GM12891 (cell line): ENCODE measurements around the gene LPIN1.
A peak's percentile ranks its signal among the peaks of the same experiment; 100 is the strongest.

Experiments
- PAX5 ChIP-seq: IDR thresholded peaks from 2 replicates; pipeline ENCODE4 v1.6.1; 2011; ENCODE audit warnings: low read length, moderate library complexity, mild to moderate bottlenecking; ENCODE audit not compliant: insufficient read depth, severe bottlenecking
- POLR2A ChIP-seq: IDR thresholded peaks from 2 replicates; pipeline ENCODE4 v1.6.1; 2011; ENCODE audit warnings: low read depth, low read length, control low read depth
- POLR2AphosphoS5 ChIP-seq: IDR thresholded peaks from 2 replicates; pipeline ENCODE4 v1.6.1; 2011; ENCODE audit warnings: low read depth, low read length, control low read depth
- POU2F2 ChIP-seq: IDR thresholded peaks from 2 replicates; pipeline ENCODE4 v1.6.1; 2011; ENCODE audit warnings: low read depth, mild to moderate bottlenecking, control low read depth, low read length, moderate library complexity
- TAF1 ChIP-seq: IDR thresholded peaks from 2 replicates; pipeline ENCODE4 v1.6.1; 2011; ENCODE audit warnings: low read depth, low read length, control low read depth

DNA sequence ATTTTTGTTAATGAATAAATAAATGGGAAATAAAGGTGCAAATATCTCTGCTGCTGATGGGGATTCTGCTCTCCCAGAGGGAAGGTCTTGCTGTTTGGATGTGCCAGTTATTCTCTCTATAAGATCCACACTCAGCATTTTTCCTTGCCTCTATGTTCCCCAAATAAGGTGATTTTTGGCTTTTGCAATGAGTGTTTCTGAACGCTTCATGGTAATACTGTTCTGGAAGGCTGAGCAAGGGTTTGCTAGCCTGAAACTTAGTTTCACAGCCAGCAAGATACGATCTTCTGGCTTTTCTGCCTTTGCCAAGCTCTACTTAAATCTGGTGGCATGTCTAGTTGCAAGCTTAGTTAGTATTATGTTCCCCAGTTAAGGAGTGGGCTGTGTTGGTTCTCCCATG lies 114.6 kb downstream of the LPIN1 start:
- TF ChIP-seq POLR2A: no peak
- TF ChIP-seq POLR2AphosphoS5: no peak
- no peak for TF ChIP-seq TAF1
- no peak for TF ChIP-seq POU2F2
- TF ChIP-seq PAX5: peak; percentile 76
